Posterior cingulate gyrus (tissue), 11 donors: ENCODE results near the gene ASB15.

Source experiments
- DNase-seq, 10 donors: peaks; one replicate each; pipeline versions ENCODE4 v3.0.0 to v3.0.0-alpha.2; 2020 to 2021; ENCODE audit warnings: mixed read lengths in 3 of 10
- intact Hi-C: fragments of 100-400 bp; cut with DNase I; formaldehyde crosslinking; loops from one replicate; pipeline ENCODE4 v1.15.1; 2023

ASB15 gene

DNA sequence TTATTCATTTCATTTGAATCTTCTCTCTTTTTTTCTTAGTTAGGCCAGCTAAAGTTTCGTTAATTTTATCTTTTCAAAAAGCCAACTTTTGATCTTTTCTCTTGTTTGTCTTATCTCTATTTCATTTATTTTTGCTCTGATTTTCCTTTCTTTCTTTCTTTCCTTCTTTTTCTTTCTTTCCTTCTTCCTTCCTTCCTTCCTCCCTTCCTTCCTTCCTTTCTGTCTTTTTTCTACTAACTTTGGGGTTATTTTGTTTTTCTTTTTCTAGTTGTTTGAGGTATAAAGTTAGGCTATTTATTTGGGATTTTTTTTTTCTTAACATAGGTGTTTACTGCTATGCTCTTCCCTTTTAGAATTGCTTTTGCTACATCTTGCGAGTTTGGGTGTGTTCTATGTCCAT is 13.2 kb upstream of the ASB15 start:
- intact Hi-C loops, result no loop called here

DNA sequence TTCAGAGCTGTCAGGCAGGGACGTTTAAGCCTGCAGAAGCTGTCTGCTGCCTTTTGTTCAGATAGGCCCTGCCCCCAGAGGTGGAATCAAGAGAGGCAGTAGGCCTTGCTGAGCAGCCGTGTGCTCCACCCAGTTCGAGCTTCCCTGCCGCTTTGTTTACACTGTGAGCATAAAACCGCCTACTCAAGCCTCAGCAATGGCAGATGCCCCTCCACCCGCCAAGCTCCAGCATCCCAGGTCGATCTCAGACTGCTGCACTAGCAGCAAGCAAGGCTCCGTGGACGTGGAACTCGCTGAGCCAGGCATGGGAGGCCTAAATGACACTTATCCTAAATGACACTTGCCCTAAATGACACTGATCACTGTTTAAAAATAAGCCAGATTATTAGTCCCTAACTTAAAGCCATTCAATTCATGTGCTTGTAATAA is 6.8 kb upstream of the ASB15 start:
- intact Hi-C loops, result no loop called here
- DNase-seq, result no peak

More for the DNA sequence above, 13.2 kb upstream of the ASB15 start:
- no peak for DNase-seq

DNA sequence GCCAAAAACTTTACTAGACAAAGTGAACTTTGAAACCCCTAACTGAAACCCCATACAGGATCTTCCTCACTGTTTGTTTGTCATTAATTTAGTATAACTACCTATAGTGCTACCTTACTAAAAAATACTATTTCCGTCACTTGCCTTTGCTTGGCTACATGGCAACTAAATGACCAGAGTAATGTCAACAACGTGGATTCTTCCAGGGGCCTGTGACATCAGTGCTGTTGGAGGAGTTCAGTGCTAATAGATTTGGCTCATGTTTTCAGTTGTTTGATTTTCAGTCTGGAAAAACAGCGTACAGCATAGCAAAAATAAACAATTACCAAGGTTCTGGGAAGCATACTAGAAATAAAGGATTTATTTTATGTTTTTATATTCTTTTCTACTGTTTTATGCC is 3.0 kb upstream of the ASB15 start:
- no peak for DNase-seq
- intact Hi-C loops, result no loop called here

DNA sequence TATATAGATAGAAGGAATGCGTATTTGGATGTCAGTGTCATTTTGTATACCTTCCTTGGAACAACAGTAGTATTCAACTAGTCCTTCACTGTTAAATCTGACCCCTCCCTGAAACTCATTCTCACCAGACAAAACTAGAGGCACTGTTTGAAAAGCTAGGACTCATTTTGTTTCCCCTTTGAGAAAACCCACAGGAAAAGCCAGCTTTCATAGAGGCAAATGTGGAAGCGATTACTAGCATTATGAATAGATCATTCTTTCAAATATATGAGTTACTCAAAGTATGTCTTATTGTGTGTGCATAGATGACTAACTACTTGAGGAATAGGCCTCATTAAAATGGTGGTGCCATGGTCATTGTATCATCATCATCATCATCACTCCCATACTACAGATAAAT is 1.9 kb upstream of the ASB15 start:
- intact Hi-C loops, result no loop called here

DNA sequence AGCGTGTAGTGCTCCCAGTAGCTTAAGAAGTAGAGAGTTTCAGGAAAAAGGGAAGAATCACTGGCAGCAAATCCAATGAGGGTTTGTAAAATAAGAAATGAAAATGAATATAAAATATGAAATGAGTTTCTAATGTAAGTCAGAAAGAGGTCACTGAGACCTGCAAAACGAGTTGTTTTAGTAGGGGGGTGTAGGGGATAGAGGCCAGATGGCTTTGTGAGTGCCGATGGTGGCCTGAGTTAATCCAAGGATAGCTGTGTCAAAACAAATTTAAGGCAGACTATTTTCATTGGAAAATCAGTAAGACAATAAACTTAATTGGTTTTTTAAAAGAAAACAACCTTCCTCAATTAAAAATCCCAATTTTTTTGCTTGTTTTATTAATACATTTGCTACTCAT is 745 bp upstream of the ASB15 start:
- no peak for DNase-seq
- intact Hi-C loops, result no loop called here

More for the DNA sequence above, 1.9 kb upstream of the ASB15 start:
- no peak for DNase-seq

DNA sequence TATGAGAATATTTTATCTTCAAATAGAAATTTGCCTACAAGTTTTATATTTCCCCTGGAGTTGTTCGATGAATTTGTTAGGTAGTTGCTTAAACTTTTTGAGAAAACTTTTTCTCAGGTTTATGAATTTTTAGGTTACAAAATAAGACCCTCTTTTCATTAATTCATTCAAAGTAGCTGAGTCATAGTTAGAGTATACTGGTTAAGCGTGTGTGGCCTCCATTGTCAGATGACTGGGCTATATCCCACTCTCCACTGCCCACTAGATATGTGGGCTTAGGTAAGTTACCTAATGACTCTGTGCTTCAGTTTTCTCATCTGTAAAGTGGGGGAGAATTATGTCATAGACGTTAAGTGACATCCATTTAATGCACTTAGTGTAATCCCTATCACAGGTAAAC is 1.0 kb downstream of the ASB15 start:
- intact Hi-C loops, result no loop called here
- DNase-seq, result no peak

DNA sequence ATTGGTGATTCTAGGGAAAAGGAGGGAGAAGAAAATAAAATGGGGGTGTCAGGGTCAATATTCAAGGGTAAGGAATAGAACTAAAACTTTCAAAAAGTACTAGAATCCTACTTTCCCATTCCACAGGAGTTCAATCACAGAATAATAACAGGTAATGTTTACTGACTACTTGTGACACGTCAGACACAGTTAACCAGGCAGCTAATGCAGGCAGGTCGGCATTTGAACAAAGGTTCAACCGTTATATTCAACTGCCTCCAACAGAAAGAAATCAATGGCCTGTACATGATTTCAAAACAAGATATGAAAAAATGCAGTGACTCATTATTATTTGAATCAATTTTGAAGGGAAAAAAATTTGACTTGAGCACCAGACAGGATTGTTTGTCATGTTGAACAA is 3.1 kb downstream of the ASB15 start:
- no peak for DNase-seq
- intact Hi-C loops, result no loop called here

DNA sequence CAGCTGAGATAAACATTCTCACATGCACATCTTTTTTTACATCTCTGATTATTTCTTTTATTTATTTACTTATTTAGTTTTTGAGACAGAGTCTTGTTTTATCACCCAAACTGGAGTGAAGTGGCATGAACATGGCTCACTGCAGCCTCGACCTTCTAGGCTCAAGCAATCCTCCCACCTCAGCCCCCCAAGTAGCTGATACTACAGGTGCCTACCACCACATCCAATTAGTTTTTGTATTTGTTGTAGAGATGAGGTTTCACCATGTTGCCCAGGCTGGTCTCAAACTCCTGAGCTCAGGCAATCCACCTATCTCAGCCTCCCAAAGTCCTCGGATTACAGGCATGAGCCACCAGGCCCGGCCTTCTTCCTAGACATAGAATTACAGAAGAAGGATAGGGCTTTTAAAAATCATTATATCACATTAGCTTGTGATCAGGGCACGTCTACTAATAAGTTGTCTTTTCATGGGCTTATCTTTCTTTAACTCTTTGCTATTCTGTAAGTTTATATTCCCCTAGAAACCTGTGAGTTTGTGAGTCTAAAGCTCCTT is 5.9 kb downstream of the ASB15 start:
- no peak for DNase-seq
- intact Hi-C loops, result no loop called here

DNA sequence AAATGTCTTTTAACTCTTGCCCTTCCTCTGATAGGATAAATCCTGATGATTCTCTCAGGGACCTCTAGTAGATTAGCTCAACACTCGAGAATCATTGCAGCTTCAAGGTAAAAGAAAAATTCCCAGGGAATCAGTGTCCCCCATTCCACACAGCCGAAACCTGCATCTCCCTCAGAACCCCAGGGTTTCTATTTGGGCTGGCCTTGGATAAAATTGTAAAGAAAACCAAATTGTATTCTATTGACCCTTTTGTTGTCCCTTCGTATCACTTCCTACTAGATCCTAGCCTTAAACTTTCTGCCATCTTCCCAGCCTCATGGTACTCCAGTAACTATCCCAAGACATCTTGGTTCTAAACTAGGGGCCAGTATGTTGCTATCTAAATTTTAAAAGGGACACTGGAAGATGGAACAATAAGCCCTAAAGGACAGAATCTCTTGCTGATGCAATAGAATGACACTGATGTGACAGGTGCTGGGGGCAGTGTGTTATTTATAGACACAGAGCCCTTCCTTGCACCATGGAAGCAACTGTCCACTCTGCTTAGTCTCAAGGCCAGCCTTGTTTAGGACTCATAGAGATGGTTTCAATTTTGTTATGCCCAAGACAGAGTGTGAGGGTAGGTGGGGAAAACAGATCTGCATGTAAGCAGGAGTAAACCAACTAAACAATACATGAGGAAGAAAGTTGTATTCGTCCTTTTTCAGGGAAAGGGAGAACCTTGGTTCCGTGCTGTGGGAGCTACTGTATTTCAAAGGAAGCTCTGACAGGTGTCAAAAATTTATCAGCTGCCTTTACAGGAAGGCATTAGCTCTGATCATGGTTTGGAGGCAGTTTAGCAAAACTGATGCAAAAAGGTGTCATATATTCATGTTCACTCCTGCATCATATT is 7.6 kb downstream of the ASB15 start:
- no peak for DNase-seq
- intact Hi-C loops, result no loop called here

DNA sequence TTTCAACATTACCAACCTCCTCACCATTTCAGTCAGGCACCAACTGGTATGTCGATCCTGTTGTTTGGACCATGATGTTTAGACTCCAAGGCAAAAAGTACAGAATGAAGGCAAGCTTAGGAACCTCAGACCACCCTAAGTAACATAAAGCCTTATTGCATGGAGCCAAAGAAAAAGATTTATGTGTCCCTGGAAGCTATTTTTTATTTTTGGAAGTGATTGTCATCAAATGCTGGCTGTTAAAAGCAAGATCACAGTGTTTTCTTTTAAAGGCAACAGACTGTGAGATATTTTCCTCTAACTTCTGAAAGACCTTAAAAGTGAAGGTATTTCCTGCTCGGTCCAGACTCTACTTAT is 8.2 kb downstream of the ASB15 start:
- intact Hi-C loops, result no loop called here

DNA sequence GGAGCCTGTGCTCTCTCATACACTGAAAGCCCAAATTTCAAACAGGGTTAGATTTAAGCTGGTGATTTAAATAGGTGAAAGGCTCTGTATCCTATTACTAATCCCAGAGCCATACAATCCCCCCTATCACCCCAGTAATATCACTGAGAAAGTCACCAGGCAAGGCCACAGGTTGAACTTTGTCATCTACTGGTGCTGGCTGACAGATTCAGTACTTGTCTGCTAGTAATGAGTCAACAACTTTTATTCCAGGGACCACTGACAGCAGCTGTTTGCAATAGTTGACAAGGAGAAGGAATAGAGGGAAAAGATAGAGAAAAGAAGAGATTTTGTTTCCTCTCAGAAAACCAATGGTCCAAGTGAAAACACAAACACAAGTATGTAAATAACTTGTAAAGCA is 10.4 kb downstream of the ASB15 start:
- no peak for DNase-seq
- intact Hi-C loops, result no loop called here

More for the DNA sequence above, 8.2 kb downstream of the ASB15 start:
- DNase-seq, result no peak

DNA sequence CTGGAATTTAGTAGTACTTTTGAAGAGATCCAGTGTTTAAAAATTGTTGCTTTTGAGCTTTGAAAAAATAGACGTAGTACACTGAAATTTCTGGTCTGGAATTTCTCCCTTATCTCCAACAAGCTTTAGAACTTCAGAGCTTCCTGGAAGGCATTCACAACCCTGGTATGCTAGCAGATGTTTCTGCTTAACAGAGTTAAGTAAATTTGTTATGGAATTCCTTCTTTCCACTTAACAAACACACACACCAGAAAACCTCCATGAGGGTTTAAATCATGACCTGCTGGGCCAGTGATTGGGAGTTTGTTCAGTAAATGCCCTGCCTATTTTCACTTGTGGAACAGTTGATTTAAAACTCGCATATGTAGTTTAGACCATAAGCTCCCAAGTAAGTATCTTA is 13.7 kb downstream of the ASB15 start:
- intact Hi-C loops, result no loop called here
- DNase-seq, result no peak

DNA sequence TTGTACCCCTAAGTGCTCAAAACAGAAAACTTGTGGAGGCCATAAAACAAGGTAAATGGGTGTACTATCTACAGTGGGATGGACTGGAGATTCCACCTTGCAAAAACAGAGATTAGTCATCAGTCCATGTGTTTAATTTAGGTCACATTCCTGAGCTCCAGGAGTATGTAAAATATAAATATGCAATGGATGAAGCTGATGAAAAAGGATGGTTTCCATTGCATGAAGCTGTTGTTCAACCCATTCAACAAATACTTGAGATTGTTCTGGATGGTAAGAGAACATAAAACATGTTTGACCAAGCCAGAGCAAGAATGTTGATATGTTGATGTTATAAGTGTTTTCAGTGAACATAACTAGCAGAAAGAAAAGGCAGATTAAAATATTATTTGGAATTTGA is 14.6 kb downstream of the ASB15 start:
- no peak for DNase-seq
- intact Hi-C loops, result no loop called here

DNA sequence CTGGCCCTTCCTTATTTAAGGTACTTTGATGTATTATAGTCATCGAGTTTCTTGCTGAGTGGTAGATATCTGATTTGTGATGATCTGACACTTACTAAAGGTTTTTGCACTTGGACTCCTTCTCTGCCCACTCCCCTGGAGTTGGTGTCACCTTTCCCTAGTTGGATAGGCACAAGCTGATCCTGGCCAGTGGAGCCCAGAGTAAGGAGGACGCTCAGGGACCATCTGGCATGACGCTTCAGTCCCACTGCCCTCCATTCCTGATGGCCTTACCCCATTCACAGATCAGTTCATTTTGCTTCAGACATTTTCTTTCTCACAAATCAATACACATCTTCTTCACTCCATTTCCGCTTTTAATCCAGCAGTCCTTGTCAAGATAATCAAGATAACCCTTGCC is 20.1 kb downstream of the ASB15 start:
- intact Hi-C loops, result no loop called here
- no peak for DNase-seq

DNA sequence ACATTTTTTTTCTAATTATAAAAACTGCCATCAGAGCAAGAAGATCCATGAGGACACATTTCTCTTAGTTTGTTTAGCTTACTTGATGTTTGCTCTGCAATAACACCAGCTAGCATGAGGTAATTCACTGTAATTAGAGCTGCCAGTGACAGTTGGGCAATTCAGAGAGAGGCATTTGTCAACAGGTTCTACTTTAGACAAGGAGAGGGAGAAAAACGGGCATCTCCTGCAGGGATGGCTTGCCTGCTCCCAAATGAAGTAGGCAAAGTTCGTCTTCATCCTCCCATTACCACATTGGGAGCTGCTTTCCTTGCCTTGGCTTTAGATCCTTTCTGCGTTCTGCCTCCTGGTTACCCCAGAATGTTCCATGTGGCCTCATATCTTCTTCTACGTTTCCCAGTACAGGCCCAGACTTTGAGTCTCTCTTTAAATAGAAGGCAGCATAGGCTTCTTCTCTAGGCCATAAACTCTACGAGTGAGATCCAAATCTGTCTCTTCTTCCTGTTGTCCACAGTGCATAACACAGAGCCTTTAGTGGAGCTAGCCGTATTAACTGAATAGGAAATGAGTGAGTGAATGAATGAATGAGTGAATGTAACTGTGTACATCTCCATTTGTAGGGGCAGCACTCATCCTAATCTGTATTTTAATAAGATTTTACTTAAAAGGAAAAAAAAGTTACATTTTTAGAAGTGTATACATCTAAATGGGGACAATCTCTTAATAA is 21.2 kb downstream of the ASB15 start:
- intact Hi-C loops, result no loop called here
- DNase-seq, result no peak

DNA sequence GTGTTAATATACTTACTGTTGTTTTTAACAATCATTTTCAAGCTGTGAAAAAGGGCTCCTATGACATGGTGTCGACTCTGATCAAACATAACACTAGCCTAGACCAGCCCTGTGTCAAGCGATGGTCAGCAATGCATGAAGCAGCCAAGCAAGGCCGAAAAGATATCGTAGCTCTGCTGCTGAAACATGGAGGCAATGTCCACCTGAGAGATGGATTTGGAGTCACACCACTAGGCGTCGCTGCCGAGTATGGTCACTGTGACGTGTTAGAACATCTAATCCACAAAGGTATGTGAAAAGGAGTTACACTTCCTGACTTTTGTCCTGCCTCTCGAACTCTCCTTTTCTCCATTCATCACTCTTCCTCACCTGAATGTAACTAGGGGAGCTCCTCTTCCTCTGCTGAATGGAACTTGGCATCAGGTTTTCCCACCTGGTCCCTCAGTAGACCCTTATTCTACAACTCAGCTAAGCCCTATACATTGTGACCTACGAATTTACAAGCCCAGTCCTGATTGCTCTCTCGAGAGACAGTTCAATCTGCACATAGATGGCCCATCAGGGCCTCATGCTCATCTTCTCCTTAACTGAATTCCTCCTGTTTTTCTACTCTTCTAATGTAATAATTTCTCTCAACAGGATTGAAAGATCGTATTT is 23.0 kb downstream of the ASB15 start:
- intact Hi-C loops, result no loop called here
- DNase-seq, result peak in 5 of 10 donors; percentile 8 to 66 (median 16)

DNA sequence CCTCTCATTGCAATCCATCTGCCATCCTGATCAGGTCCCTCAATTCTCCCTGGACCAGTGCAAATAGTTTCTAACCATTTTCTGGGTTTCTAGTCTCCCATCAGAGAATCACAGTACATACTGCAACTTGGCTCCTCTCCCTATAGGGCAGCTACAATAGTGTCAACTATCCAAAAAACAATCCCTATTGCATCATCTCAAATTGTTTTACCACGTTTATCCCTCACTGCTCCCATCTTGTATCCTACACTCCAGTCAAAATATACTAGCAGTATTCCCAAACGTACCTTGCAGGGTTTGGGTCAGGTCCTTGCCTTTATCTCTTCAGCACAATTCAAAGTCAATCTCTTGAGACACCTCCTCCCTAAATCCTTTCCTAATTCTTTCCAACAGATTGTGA is 23.6 kb downstream of the ASB15 start:
- intact Hi-C loops, result no loop called here
- no peak for DNase-seq

DNA sequence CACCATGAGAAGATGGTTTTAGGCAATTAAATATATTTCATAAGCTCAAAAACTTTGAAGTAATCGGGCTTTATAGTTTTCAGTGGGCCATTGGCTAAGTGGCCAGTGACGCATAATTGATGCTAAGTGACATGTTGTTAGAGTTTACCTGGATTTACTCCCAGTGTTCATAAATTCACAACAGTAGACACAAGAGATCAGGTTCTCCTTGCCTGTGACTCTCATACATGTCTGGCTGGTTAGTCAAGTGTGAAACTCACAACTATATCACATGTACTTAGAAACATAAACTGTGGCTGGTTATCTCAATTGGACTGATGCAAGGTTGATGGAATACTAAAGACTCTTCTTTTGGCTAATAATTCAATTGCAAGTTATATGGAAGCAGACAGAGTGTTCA is 26.2 kb downstream of the ASB15 start:
- DNase-seq, result no peak
- intact Hi-C loops, result no loop called here

DNA sequence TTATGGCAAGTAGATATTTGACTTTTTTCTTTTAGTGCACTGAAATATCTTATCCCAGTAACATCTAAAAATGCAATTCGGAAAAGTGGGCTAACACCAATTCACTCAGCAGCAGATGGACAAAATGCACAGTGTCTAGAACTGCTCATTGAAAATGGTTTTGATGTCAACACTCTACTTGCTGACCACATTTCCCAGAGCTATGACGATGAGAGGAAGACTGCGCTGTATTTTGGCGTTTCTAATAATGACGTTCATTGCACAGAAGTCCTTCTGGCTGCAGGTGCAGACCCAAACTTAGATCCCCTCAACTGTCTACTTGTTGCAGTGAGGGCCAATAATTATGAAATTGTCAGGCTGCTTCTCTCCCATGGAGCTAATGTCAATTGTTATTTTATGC is 27.2 kb downstream of the ASB15 start:
- DNase-seq, result no peak
- intact Hi-C loops, result no loop called here

DNA sequence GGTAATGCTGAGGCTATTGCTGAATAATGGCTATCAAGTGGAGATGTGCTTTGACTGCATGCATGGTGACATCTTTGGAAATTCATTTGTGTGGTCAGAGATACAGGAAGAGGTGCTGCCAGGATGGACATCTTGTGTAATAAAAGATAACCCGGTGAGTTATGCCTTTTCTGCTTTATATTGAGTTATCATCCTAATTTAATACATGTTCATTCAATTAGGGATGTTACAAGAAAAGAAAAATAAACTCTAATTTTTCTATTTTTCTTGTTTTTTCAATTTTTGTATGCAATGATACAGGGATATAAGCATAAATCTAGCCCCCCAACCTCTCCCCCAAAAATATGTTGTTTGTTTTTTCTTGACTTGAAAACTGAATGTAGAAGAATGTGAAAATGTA is 27.7 kb downstream of the ASB15 start:
- DNase-seq, result no peak
- intact Hi-C loops, result no loop called here

DNA sequence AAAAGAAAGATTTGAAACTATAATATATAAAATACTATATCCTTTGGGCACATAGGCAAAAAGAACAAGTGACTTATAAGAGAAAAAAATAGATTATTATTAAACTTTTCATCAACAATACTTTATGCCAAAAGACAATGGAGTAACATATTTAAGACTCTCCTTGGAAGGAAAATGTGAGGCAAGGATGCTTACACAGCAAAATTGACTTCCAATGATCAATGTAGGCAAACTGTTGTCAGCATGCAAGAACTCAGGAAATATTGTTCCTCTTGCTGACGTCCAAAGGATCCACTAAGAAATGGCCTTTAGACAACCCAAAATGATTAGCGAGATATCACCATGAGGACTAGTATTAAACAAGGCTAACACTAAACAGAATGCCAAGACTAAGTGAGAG is 31.2 kb downstream of the ASB15 start:
- no peak for DNase-seq
- intact Hi-C loops, result no loop called here
